H9 (cell line): ENCODE measurements around the gene SLC13A4. TPM values are rescaled to one million over a fixed set of nuclear protein-coding genes. Genes with fewer than 3 reads are reported as not detected.

ENCODE experiments used
- DNase-seq: peaks from one replicate; pipeline ENCODE4 v3.0.0-alpha.2; 2017
- H2AFZ ChIP-seq: one replicate; pipeline ENCODE4 v1.6.1; 2013; ENCODE audit warnings: mild to moderate bottlenecking, low read length, control low read depth, moderate library complexity
- H2AK5ac ChIP-seq: 2 replicates; pipeline ENCODE4 v1.6.1; 2013; ENCODE audit warnings: low read length, control low read depth, mixed read lengths; ENCODE audit not compliant: insufficient read length
- H2BK120ac ChIP-seq: one replicate; pipeline ENCODE4 v1.6.1; 2013; ENCODE audit warnings: low read depth, mild to moderate bottlenecking, low read length, control low read depth, inconsistent platforms; ENCODE audit not compliant: poor library complexity, severe bottlenecking
- H2BK12ac ChIP-seq: 2 replicates; pipeline ENCODE4 v1.6.1; 2013; ENCODE audit warnings: low read length, control low read depth, mixed read lengths, low read depth; ENCODE audit not compliant: insufficient read length
- H2BK15ac ChIP-seq: 2 replicates; pipeline ENCODE4 v1.6.1; 2013; ENCODE audit warnings: low read depth, low read length, control low read depth
- H2BK20ac ChIP-seq: one replicate; pipeline ENCODE4 v1.6.1; 2013; ENCODE audit warnings: low read depth, mild to moderate bottlenecking, low read length, control low read depth, inconsistent platforms; ENCODE audit not compliant: poor library complexity, severe bottlenecking
- H2BK5ac ChIP-seq: 2 replicates; pipeline ENCODE4 v1.6.1; 2013; ENCODE audit warnings: low read length, control low read depth, mixed read lengths; ENCODE audit not compliant: insufficient read length
- H3K14ac ChIP-seq: 2 replicates; pipeline ENCODE4 v1.6.1; 2013; ENCODE audit warnings: low read length, control low read depth; ENCODE audit not compliant: insufficient read depth
- H3K18ac ChIP-seq: 2 replicates; pipeline ENCODE4 v1.6.1; 2013; ENCODE audit warnings: low read depth, mild to moderate bottlenecking, mixed read lengths, low read length, control low read depth; ENCODE audit not compliant: insufficient read length
- H3K23ac ChIP-seq: 2 replicates; pipeline ENCODE4 v1.6.1; 2013; ENCODE audit warnings: low read length, control low read depth, mixed read lengths, low read depth; ENCODE audit not compliant: insufficient read length
- H3K23me2 ChIP-seq: 2 replicates; pipeline ENCODE4 v1.6.1; 2013; ENCODE audit warnings: low read depth, mild to moderate bottlenecking, mixed read lengths, low read length, control low read depth; ENCODE audit not compliant: insufficient read length, poor library complexity, severe bottlenecking
- H3K27ac ChIP-seq: 2 replicates; pipeline ENCODE4 v1.5.1; 2013; ENCODE audit warnings: low read length, control low read depth, mixed read lengths, low read depth; ENCODE audit not compliant: insufficient read length
- H3K27me3 ChIP-seq: 2 replicates; pipeline ENCODE4 v1.6.1; 2013; ENCODE audit warnings: low read length, control low read depth, inconsistent platforms; ENCODE audit not compliant: insufficient read depth
- H3K4ac ChIP-seq: 2 replicates; pipeline ENCODE4 v1.6.1; 2013; ENCODE audit warnings: low read depth, mild to moderate bottlenecking, control low read depth, inconsistent platforms, low read length, moderate library complexity
- H3K4me1 ChIP-seq: 2 replicates; pipeline ENCODE4 v1.6.1; 2013; ENCODE audit warnings: low read length, control low read depth, inconsistent platforms; ENCODE audit not compliant: insufficient read depth
- H3K4me2 ChIP-seq: 2 replicates; pipeline ENCODE4 v1.6.1; 2013; ENCODE audit warnings: low read length, control low read depth, mixed read lengths; ENCODE audit not compliant: insufficient read length, insufficient read depth
- H3K56ac ChIP-seq: 2 replicates; pipeline ENCODE4 v1.6.1; 2013; ENCODE audit warnings: low read depth, mild to moderate bottlenecking, mixed read lengths, low read length, control low read depth; ENCODE audit not compliant: insufficient read length
- H3K79me1 ChIP-seq: 2 replicates; pipeline ENCODE4 v1.6.1; 2013; ENCODE audit warnings: low read depth, mild to moderate bottlenecking, moderate library complexity, low read length, control low read depth, inconsistent platforms; ENCODE audit not compliant: insufficient read depth, poor library complexity, severe bottlenecking
- H3K79me2 ChIP-seq: 2 replicates; pipeline ENCODE4 v1.6.1; 2013; ENCODE audit warnings: low read length, control low read depth, inconsistent platforms; ENCODE audit not compliant: insufficient read depth
- H3K9ac ChIP-seq: 2 replicates; pipeline ENCODE4 v1.6.1; 2013; ENCODE audit warnings: low read length, control low read depth, mixed read lengths; ENCODE audit not compliant: insufficient read length; ENCODE audit errors: extremely low read depth
- H3K9me3 ChIP-seq: one replicate; pipeline ENCODE4 v1.6.1; 2013; ENCODE audit warnings: low read depth, low read length, inconsistent platforms; ENCODE audit not compliant: control insufficient read depth
- H3T11ph ChIP-seq: one replicate; pipeline ENCODE4 v1.6.1; 2013; ENCODE audit warnings: mild to moderate bottlenecking, low read length, control low read depth, inconsistent platforms
- H4K20me1 ChIP-seq: one replicate; pipeline ENCODE4 v1.6.1; 2013; ENCODE audit not compliant: control insufficient read depth, insufficient read length, insufficient read depth
- H4K5ac ChIP-seq: 2 replicates; pipeline ENCODE4 v1.6.1; 2013; ENCODE audit warnings: low read depth, mild to moderate bottlenecking, mixed read lengths, low read length, control low read depth; ENCODE audit not compliant: insufficient read length
- H4K8ac ChIP-seq: replicated peaks from 2 replicates; pipeline ENCODE4 v1.6.1; 2013; ENCODE audit warnings: low read length, control low read depth, mixed read lengths, low read depth; ENCODE audit not compliant: insufficient read length
- H4K91ac ChIP-seq: 2 replicates; pipeline ENCODE4 v1.6.1; 2013; ENCODE audit warnings: low read depth, mild to moderate bottlenecking, moderate library complexity, mixed read lengths, low read length, control low read depth; ENCODE audit not compliant: insufficient read length
- H3K27ac Mint-ChIP-seq, 3 experiments: 2 replicates in 2 of 3; 3 replicates in 1 of 3; pipeline ENCODE4 v1.8.0; 2020 to 2021; ENCODE audit warnings: mixed read lengths in 3 of 3, mild to moderate bottlenecking in 1 of 3, moderate library complexity in 1 of 3
- H3K27me3 Mint-ChIP-seq: 2 replicates; pipeline ENCODE4 v1.8.0; 2021; ENCODE audit warnings: low read depth, mild to moderate bottlenecking, moderate library complexity, mixed read lengths
- H3K36me3 Mint-ChIP-seq, 3 experiments: 2 replicates in 2 of 3; 3 replicates in 1 of 3; pipeline ENCODE4 v1.8.0; 2020 to 2021; ENCODE audit warnings: low read depth in 3 of 3, mixed read lengths in 3 of 3; ENCODE audit not compliant: insufficient read depth in 1 of 3
- H3K4me1 Mint-ChIP-seq, 2 experiments: 2 replicates each; pipeline ENCODE4 v1.8.0; 2020; ENCODE audit warnings: mixed read lengths in 2 of 2
- H3K4me3 Mint-ChIP-seq, 2 experiments: 2 replicates in 1 of 2; 3 replicates in 1 of 2; pipeline ENCODE4 v1.8.0; 2020 to 2021; ENCODE audit warnings: mild to moderate bottlenecking in 2 of 2, mixed read lengths in 2 of 2, moderate library complexity in 1 of 2
- H3K9me3 Mint-ChIP-seq, 2 experiments: 2 replicates in 1 of 2; 3 replicates in 1 of 2; pipeline ENCODE4 v1.8.0; 2020; ENCODE audit warnings: mild to moderate bottlenecking in 2 of 2, mixed read lengths in 2 of 2, moderate library complexity in 1 of 2
- WGBS: extraction: QIAGEN DNeasy Blood & Tissue Kit; methylation state at CpG from one replicate; pipeline ENCODE4 v1.1.7; 2013; ENCODE audit warnings: missing lambda C conversion rate, low lambda C conversion rate, mixed read lengths; ENCODE audit not compliant: insufficient read length; ENCODE audit errors: extremely low coverage; 5-methylcytosine and 5-hydroxymethylcytosine counted together
- total RNA-seq: library from RNA; stranded (reverse); gene quantifications from 2 replicates; pipeline ENCODE4 v1.2.1, GENCODE V29; 2021
- TF ChIP-seq, protein P1 (sequence below): fragments of 200-600 bp; sonication (generic); conservative IDR thresholded peaks from 3 replicates; pipeline ENCODE4 v1.8.0; 2021; ENCODE audit warnings: antibody characterized with exemption, mild to moderate bottlenecking

The SLC13A4 gene
- total RNA-seq, 1 experiment from 2014 or later, result 3.5 TPM

DNA sequence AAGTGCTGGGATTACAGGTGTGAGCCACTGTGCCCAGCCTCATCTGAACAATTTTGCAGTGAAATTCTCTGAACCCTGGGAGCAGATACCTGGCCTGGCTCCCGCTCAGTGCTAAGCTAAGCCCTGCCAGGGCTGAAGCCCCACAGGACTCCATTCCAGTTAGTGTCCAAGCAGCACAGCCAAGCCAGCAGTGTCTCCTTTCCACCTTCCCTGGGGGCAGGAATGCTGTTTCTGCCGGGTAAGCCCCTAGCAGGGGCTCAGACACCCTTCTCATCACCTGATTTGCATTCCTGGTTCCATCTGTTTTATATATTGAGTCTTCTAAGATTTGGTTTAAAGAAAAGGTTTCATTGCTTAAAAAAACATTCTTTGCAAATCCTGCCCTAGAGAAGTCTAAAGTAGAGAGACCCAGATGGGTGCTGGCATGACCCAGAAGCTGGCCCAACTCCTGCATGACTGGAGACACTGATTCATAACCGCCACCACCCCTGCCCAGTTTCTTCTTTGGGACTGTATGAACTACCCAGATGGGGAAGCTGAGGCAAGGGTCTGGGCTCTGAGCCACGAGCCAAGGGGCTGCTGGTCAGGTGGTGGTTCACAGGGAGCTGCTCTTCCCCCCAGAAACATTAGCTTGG, 14.0 kb downstream of the SLC13A4 start:
- Histone ChIP-seq H3K9ac (no peak overlapping the region), H3K4me2 (no peak overlapping the region), H3K23me2 (no peaks in the 10 kb centered on the region), H2BK20ac (no peak overlapping the region), H4K5ac (no peak overlapping the region), H2AFZ (no peak overlapping the region), H4K20me1 (no peaks in the 10 kb centered on the region), H3K23ac (no peak overlapping the region), H3K18ac (no peak overlapping the region), H2BK15ac (no peak overlapping the region), H4K8ac (no peak overlapping the region), H3K79me1 (no peaks in the 10 kb centered on the region), H2BK12ac (no peak overlapping the region), H2AK5ac (no peak overlapping the region), H3K4me1 (no peaks in the 10 kb centered on the region; the same call in 1 of the 2 replicates), H3K79me2 (no peaks in the 10 kb centered on the region), H4K91ac (no peak overlapping the region), H3K27me3 (no peaks in the 10 kb centered on the region), H3T11ph (no peak overlapping the region), H3K56ac (no peak overlapping the region), H3K27ac (no peak overlapping the region), H3K9me3 (no peaks in the 10 kb centered on the region), H3K4ac (no peak overlapping the region), H2BK5ac (no peak overlapping the region), H3K14ac (no peak overlapping the region; the same call in 1 of the 2 replicates), H2BK120ac (no peak overlapping the region)
- TF ChIP-seq, protein P1, sequence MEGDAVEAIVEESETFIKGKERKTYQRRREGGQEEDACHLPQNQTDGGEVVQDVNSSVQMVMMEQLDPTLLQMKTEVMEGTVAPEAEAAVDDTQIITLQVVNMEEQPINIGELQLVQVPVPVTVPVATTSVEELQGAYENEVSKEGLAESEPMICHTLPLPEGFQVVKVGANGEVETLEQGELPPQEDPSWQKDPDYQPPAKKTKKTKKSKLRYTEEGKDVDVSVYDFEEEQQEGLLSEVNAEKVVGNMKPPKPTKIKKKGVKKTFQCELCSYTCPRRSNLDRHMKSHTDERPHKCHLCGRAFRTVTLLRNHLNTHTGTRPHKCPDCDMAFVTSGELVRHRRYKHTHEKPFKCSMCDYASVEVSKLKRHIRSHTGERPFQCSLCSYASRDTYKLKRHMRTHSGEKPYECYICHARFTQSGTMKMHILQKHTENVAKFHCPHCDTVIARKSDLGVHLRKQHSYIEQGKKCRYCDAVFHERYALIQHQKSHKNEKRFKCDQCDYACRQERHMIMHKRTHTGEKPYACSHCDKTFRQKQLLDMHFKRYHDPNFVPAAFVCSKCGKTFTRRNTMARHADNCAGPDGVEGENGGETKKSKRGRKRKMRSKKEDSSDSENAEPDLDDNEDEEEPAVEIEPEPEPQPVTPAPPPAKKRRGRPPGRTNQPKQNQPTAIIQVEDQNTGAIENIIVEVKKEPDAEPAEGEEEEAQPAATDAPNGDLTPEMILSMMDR, result no peak
- H3K36me3 Mint-ChIP-seq, result no peaks in the 10 kb centered on the region
- H3K4me1 Mint-ChIP-seq, result peaks cover 7 to 14% of the 10 kb centered on the region in 2 experiments; a peak in 3 of 4 replicates
- WGBS, result no CpG with 5 or more reads among the region's 4 CpGs
- H3K9me3 Mint-ChIP-seq, result no peaks in the 10 kb centered on the region
- no peak overlapping the region for H3K4me3 Mint-ChIP-seq
- H3K27me3 Mint-ChIP-seq, result no peaks in the 10 kb centered on the region; the same call in 1 of the 2 replicates
- DNase-seq, result no peak
- H3K27ac Mint-ChIP-seq, result no peak overlapping the region; a peak in 1 of 7 replicates
